ENCODE results near the gene AMFR. TPM values are rescaled to one million over a fixed set of nuclear protein-coding genes. Genes with fewer than 3 reads are reported as not detected.

The AMFR gene
- total and polyA plus RNA-seq, 2 donors = 34.6 to 52.4 TPM

- Histone ChIP-seq H3K9me3 (ENCODE audit: control insufficient read depth in 2 of 2, insufficient read depth in 1 of 2, low read length in 1 of 2) (no peaks in the 10 kb centered on the region), H3K4me3 (ENCODE audit: low read length in 2 of 2) (no peak overlapping the region), H3K27ac (ENCODE audit: low read depth in 1 of 2, low read length in 1 of 2) (no peak overlapping the region), H3K4me1 (ENCODE audit: control insufficient read depth in 2 of 2, insufficient read depth in 2 of 2, low read length in 2 of 2) (peaks cover 3 to 12% of the 10 kb centered on the region in 2 donors), H3K36me3 (ENCODE audit: control insufficient read depth in 2 of 2, insufficient read depth in 2 of 2, low read length in 1 of 2) (no peaks in the 10 kb centered on the region), H3K27me3 (ENCODE audit: control insufficient read depth in 2 of 2, insufficient read depth in 1 of 2, low read length in 1 of 2) (no peaks in the 10 kb centered on the region)
- WGBS = 95% methylated on average over 2 of the region's 2 CpGs
- DNase-seq (ENCODE audit: low read depth in 6 of 9, low spot score in 9 of 9) = no peak
Observed at GRCh38 chr16:56421313-56421712, 4.0 kb downstream of the AMFR start.

- Histone ChIP-seq H3K27ac (ENCODE audit: low read depth in 1 of 2, low read length in 1 of 2) (no peak overlapping the region), H3K27me3 (ENCODE audit: control insufficient read depth in 2 of 2, insufficient read depth in 1 of 2, low read length in 1 of 2) (no peaks in the 10 kb centered on the region), H3K36me3 (ENCODE audit: control insufficient read depth in 2 of 2, insufficient read depth in 2 of 2, low read length in 1 of 2) (no peaks in the 10 kb centered on the region), H3K4me3 (ENCODE audit: low read length in 2 of 2) (no peak overlapping the region), H3K4me1 (ENCODE audit: control insufficient read depth in 2 of 2, insufficient read depth in 2 of 2, low read length in 2 of 2) (peaks cover 3 to 10% of the 10 kb centered on the region in 2 donors), H3K9me3 (ENCODE audit: control insufficient read depth in 2 of 2, insufficient read depth in 1 of 2, low read length in 1 of 2) (no peaks in the 10 kb centered on the region)
- DNase-seq (ENCODE audit: low read depth in 6 of 9, low spot score in 9 of 9) = no peak
Observed at GRCh38 chr16:56420613-56421012, 4.7 kb downstream of the AMFR start.

- H3K4me3 ChIP-seq (ENCODE audit: low read length in 2 of 2) = no peak overlapping the region
- no peaks in the 10 kb centered on the region for H3K36me3 ChIP-seq (ENCODE audit: control insufficient read depth in 2 of 2, insufficient read depth in 2 of 2, low read length in 1 of 2)
- 94% methylated on average over 8 of the region's 8 CpGs for WGBS
- no peaks in the 10 kb centered on the region for H3K9me3 ChIP-seq (ENCODE audit: control insufficient read depth in 2 of 2, insufficient read depth in 1 of 2, low read length in 1 of 2)
- peaks cover 3 to 8% of the 10 kb centered on the region in 2 donors for H3K4me1 ChIP-seq (ENCODE audit: control insufficient read depth in 2 of 2, insufficient read depth in 2 of 2, low read length in 2 of 2)
- DNase-seq (ENCODE audit: low read depth in 6 of 9, low spot score in 9 of 9) = no peak
- H3K27ac ChIP-seq (ENCODE audit: low read depth in 1 of 2, low read length in 1 of 2) = no peak overlapping the region
- H3K27me3 ChIP-seq (ENCODE audit: control insufficient read depth in 2 of 2, insufficient read depth in 1 of 2, low read length in 1 of 2) = no peaks in the 10 kb centered on the region
Observed at GRCh38 chr16:56419740-56420548, 5.4 kb downstream of the AMFR start.

GRCh38 chr16:56417138-56417537, 8.2 kb downstream of the AMFR start:
- Histone ChIP-seq H3K27me3 (ENCODE audit: control insufficient read depth in 2 of 2, insufficient read depth in 1 of 2, low read length in 1 of 2) (no peaks in the 10 kb centered on the region), H3K4me1 (ENCODE audit: control insufficient read depth in 2 of 2, insufficient read depth in 2 of 2, low read length in 2 of 2) (peaks cover 0 to 3% of the 10 kb centered on the region in 2 donors), H3K9me3 (ENCODE audit: control insufficient read depth in 2 of 2, insufficient read depth in 1 of 2, low read length in 1 of 2) (no peaks in the 10 kb centered on the region), H3K36me3 (ENCODE audit: control insufficient read depth in 2 of 2, insufficient read depth in 2 of 2, low read length in 1 of 2) (peaks cover 0 to 7% of the 10 kb centered on the region in 2 donors), H3K4me3 (ENCODE audit: low read length in 2 of 2) (no peak overlapping the region), H3K27ac (ENCODE audit: low read depth in 1 of 2, low read length in 1 of 2) (no peak overlapping the region)
- DNase-seq (ENCODE audit: low read depth in 6 of 9, low spot score in 9 of 9) = no peak
- 98% methylated on average over 4 of the region's 4 CpGs for WGBS

- H3K36me3 ChIP-seq (ENCODE audit: control insufficient read depth in 2 of 2, insufficient read depth in 2 of 2, low read length in 1 of 2) = peaks cover 3 to 14% of the 10 kb centered on the region in 2 donors
- no peaks in the 10 kb centered on the region for H3K4me1 ChIP-seq (ENCODE audit: control insufficient read depth in 2 of 2, insufficient read depth in 2 of 2, low read length in 2 of 2)
- H3K4me3 ChIP-seq (ENCODE audit: low read length in 2 of 2) = no peak overlapping the region
- no peaks in the 10 kb centered on the region for H3K9me3 ChIP-seq (ENCODE audit: control insufficient read depth in 2 of 2, insufficient read depth in 1 of 2, low read length in 1 of 2)
- no peak for DNase-seq (ENCODE audit: low read depth in 6 of 9, low spot score in 9 of 9)
- no peaks in the 10 kb centered on the region for H3K27me3 ChIP-seq (ENCODE audit: control insufficient read depth in 2 of 2, insufficient read depth in 1 of 2, low read length in 1 of 2)
- H3K27ac ChIP-seq (ENCODE audit: low read depth in 1 of 2, low read length in 1 of 2) = no peak overlapping the region
- 27% methylated on average over 4 of the region's 4 CpGs for WGBS
Observed at GRCh38 chr16:56415875-56416274, 9.5 kb downstream of the AMFR start.

- Histone ChIP-seq H3K36me3 (ENCODE audit: control insufficient read depth in 2 of 2, insufficient read depth in 2 of 2, low read length in 1 of 2) (peaks cover 4 to 14% of the 10 kb centered on the region in 2 donors), H3K27me3 (ENCODE audit: control insufficient read depth in 2 of 2, insufficient read depth in 1 of 2, low read length in 1 of 2) (no peaks in the 10 kb centered on the region), H3K9me3 (ENCODE audit: control insufficient read depth in 2 of 2, insufficient read depth in 1 of 2, low read length in 1 of 2) (no peaks in the 10 kb centered on the region), H3K4me3 (ENCODE audit: low read length in 2 of 2) (no peak overlapping the region), H3K4me1 (ENCODE audit: control insufficient read depth in 2 of 2, insufficient read depth in 2 of 2, low read length in 2 of 2) (no peaks in the 10 kb centered on the region), H3K27ac (ENCODE audit: low read depth in 1 of 2, low read length in 1 of 2) (no peak overlapping the region)
- no peak for DNase-seq (ENCODE audit: low read depth in 6 of 9, low spot score in 9 of 9)
- WGBS = 99% methylated on average over 5 of the region's 5 CpGs
Observed at GRCh38 chr16:56414366-56414765, 11.0 kb downstream of the AMFR start.

- no peaks in the 10 kb centered on the region for H3K4me1 ChIP-seq (ENCODE audit: control insufficient read depth in 2 of 2, insufficient read depth in 2 of 2, low read length in 2 of 2)
- no peak overlapping the region for H3K4me3 ChIP-seq (ENCODE audit: low read length in 2 of 2)
- no peaks in the 10 kb centered on the region for H3K27me3 ChIP-seq (ENCODE audit: control insufficient read depth in 2 of 2, insufficient read depth in 1 of 2, low read length in 1 of 2)
- H3K9me3 ChIP-seq (ENCODE audit: control insufficient read depth in 2 of 2, insufficient read depth in 1 of 2, low read length in 1 of 2) = no peaks in the 10 kb centered on the region
- no peak for DNase-seq (ENCODE audit: low read depth in 6 of 9, low spot score in 9 of 9)
- H3K27ac ChIP-seq (ENCODE audit: low read depth in 1 of 2, low read length in 1 of 2) = no peak overlapping the region
- WGBS = 84% methylated on average over 5 of the region's 5 CpGs
- H3K36me3 ChIP-seq (ENCODE audit: control insufficient read depth in 2 of 2, insufficient read depth in 2 of 2, low read length in 1 of 2) = peaks cover 11 to 21% of the 10 kb centered on the region in 2 donors
Observed at GRCh38 chr16:56413381-56413780, 12.0 kb downstream of the AMFR start.

GRCh38 chr16:56411624-56412023, 13.7 kb downstream of the AMFR start:
- 99% methylated on average over 2 of the region's 2 CpGs for WGBS
- no peaks in the 10 kb centered on the region for H3K27me3 ChIP-seq (ENCODE audit: control insufficient read depth in 2 of 2, insufficient read depth in 1 of 2, low read length in 1 of 2)
- H3K27ac ChIP-seq (ENCODE audit: low read depth in 1 of 2, low read length in 1 of 2) = no peak overlapping the region
- DNase-seq (ENCODE audit: low read depth in 6 of 9, low spot score in 9 of 9) = no peak
- no peaks in the 10 kb centered on the region for H3K9me3 ChIP-seq (ENCODE audit: control insufficient read depth in 2 of 2, insufficient read depth in 1 of 2, low read length in 1 of 2)
- no peak overlapping the region for H3K4me3 ChIP-seq (ENCODE audit: low read length in 2 of 2)
- H3K4me1 ChIP-seq (ENCODE audit: control insufficient read depth in 2 of 2, insufficient read depth in 2 of 2, low read length in 2 of 2) = no peaks in the 10 kb centered on the region
- H3K36me3 ChIP-seq (ENCODE audit: control insufficient read depth in 2 of 2, insufficient read depth in 2 of 2, low read length in 1 of 2) = peaks cover 16 to 26% of the 10 kb centered on the region in 2 donors

GRCh38 chr16:56411123-56411522, 14.2 kb downstream of the AMFR start:
- no peak overlapping the region for H3K27ac ChIP-seq (ENCODE audit: low read depth in 1 of 2, low read length in 1 of 2)
- 90% methylated on average over 5 of the region's 5 CpGs for WGBS
- no peaks in the 10 kb centered on the region for H3K27me3 ChIP-seq (ENCODE audit: control insufficient read depth in 2 of 2, insufficient read depth in 1 of 2, low read length in 1 of 2)
- peaks cover 16 to 26% of the 10 kb centered on the region in 2 donors for H3K36me3 ChIP-seq (ENCODE audit: control insufficient read depth in 2 of 2, insufficient read depth in 2 of 2, low read length in 1 of 2)
- H3K4me1 ChIP-seq (ENCODE audit: control insufficient read depth in 2 of 2, insufficient read depth in 2 of 2, low read length in 2 of 2) = no peaks in the 10 kb centered on the region
- no peak for DNase-seq (ENCODE audit: low read depth in 6 of 9, low spot score in 9 of 9)
- H3K9me3 ChIP-seq (ENCODE audit: control insufficient read depth in 2 of 2, insufficient read depth in 1 of 2, low read length in 1 of 2) = no peaks in the 10 kb centered on the region
- H3K4me3 ChIP-seq (ENCODE audit: low read length in 2 of 2) = no peak overlapping the region
